Coronary artery (tissue), 2 donors: Measurements from ENCODE around the gene SEMA7A.
A peak's percentile ranks its signal among the peaks of the same experiment; 100 is the strongest.
"Not testable (repeated sequence)": the region's sequence is repeated elsewhere in the genome, so short reads cannot be mapped to it uniquely, and the experiment has no call there.

Experiments
- DNase-seq: peaks from one replicate; pipeline ENCODE4 v3.0.0-alpha.2; 2017; ENCODE audit warnings: low spot score
- H3K27ac ChIP-seq, 2 donors: fragments of 200-600 bp; sonication (generic); one replicate each; pipeline ENCODE4 v1.5.1; 2016 to 2019
- H3K4me3 ChIP-seq: fragments of 200-600 bp; sonication (generic); 2 replicates; pipeline ENCODE4 v1.5.1; 2016; ENCODE audit warnings: mild to moderate bottlenecking, moderate library complexity
- TF ChIP-seq, protein P1 (sequence below): fragments of 200-600 bp; sonication (generic); IDR thresholded peaks from one replicate; pipeline ENCODE4 v1.5.1; 2019; ENCODE audit warnings: antibody characterized with exemption

Gene SEMA7A

DNA sequence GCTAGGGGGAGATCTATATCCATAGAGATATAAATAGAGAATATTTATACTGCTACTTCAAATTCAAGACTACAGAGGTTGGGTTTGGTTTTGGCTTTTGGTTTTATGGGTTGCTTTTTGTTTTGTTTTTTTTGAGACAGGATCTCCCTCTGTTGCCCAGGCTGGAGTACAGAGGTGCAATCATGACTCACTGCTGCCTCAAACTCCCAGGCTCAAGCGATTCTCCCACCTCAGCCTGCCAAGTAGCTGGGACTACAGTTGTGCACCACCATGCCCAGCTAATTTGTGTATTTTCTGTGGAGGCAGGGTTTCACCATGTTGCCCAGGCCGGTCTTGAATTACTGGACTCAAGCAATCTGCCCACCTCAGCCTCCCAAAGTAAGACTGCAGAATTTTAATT is 31.1 kb upstream of the SEMA7A start:
- TF ChIP-seq, protein P1, sequence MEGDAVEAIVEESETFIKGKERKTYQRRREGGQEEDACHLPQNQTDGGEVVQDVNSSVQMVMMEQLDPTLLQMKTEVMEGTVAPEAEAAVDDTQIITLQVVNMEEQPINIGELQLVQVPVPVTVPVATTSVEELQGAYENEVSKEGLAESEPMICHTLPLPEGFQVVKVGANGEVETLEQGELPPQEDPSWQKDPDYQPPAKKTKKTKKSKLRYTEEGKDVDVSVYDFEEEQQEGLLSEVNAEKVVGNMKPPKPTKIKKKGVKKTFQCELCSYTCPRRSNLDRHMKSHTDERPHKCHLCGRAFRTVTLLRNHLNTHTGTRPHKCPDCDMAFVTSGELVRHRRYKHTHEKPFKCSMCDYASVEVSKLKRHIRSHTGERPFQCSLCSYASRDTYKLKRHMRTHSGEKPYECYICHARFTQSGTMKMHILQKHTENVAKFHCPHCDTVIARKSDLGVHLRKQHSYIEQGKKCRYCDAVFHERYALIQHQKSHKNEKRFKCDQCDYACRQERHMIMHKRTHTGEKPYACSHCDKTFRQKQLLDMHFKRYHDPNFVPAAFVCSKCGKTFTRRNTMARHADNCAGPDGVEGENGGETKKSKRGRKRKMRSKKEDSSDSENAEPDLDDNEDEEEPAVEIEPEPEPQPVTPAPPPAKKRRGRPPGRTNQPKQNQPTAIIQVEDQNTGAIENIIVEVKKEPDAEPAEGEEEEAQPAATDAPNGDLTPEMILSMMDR = no peak
- H3K27ac ChIP-seq = no peak overlapping the region
- no peak overlapping the region for H3K4me3 ChIP-seq
- DNase-seq = no peak

DNA sequence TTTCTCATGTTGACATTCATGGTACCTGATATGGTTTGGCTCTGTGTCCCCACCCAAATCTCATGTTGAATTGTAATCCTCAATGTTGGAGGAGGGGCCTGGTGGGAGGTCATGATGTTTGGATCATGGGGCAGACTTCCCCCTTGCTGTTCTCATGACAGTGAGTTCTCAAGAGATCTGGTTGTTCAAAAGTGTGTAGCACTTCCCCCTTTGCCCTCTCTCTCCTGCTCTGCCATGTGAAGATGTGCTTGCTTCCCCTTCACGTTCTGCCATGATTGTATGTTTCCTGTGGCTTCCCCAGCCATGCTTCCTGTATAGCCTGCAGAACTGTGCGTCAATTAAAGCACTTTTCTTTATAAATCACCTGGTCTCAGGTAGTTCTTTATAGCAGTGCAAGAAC is 30.5 kb upstream of the SEMA7A start:
- no peak for DNase-seq
- no peak overlapping the region for H3K27ac ChIP-seq

DNA sequence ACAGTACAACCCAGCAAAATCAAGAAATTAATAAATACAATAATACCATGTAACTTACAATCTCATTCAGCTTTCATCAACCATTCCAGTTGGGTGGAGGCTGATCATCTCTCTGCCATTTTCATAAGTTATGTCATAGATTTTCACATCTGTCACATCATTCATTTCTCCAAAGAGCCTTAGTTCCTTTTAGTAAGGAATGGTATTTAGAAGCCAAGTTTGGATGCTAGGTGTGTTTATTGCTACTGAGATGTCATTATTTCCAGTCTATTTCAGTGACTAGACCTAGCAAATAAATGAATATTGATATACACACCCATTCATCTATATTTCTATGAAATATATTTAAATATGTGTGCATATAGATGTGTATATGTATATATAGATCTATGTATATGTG is 29.9 kb upstream of the SEMA7A start:
- H3K27ac ChIP-seq = no peak overlapping the region
- TF ChIP-seq, protein P1 = no peak
- H3K4me3 ChIP-seq = no peak overlapping the region
- DNase-seq = no peak

More for the DNA sequence above, 30.5 kb upstream of the SEMA7A start:
- TF ChIP-seq, protein P1 = no peak
- no peak overlapping the region for H3K4me3 ChIP-seq

DNA sequence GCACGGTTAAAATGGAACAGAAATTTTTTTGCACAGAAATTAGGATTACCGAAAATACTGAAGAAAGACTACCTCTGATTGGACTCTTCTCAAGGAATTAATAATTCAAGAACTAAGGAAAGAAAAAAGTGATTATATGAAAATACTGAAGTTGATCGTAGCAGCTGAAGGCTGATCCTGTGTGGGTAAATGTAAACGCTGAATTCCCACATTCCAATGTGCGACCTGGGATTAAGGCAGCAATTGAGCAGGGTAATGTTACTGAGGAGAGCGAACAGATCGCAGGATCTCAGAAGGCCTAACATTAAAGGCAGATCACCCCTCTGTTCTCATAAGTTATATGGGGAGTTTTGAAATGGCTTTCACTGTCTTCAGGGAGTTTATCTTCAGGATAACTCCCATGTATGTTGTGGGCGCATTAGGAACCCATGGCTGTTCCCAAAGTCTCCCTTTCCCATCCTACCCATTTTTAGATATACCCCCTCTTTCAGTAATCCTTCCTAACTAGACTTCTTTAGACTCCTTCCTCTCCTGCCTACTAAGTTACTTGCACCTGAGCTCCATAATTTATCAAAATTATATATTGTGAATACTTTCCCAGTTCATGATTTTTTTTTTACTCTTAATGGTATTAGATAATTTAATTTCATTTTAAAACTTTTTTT is 28.2 kb upstream of the SEMA7A start:
- TF ChIP-seq, protein P1 = no peak
- DNase-seq = no peak
- H3K27ac ChIP-seq = no peak overlapping the region
- H3K4me3 ChIP-seq = peak overlapping the region; percentile 82

DNA sequence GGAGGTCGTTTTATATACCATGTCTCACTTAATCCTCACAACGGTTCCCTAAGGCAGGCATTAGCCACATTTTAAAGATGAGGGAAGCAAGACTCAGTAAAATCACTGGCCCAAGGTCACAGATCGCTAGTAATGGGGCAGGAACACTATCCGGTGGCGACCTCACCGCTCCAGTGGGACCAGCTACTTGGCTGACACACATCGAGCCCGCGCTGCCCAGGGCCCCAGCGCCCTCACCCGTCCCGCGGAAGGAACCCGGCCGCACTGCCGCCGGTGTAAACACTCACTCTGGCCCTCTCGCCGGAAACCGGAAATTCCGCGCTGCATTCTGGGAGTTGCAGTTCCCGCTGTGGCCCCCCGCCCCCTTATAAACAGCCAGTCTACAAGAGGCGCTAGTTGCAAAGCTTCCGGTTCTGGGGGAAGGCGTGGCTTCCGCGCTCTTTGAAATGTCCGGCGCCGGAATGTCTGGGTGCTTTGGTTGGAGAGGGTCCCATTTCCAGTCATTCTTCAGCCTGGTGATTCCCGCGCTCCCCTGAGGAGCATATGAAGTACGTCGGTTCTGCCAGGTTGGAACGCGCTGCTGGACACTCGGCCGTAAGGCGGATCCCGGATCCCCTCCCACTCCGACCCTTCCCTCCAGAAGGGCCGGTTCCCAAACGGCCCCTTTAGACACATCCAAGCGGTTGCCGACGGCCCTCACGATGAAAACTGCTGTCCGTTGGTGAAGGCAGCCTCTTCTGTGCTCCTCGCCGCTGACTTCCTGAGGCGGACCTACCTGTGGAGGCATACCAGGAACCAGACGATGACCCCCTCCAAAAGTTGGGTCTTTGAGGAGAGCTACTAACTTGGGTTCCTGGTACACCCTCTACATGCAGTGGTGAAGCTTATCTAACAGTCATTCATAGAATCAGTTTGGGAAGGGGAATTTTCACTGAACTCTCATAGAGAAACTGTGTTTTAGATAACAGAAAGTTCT is 27.4 kb upstream of the SEMA7A start, which contains the start of gene UBL7:
TSS of gene UBL7 (minus strand) at position 290 of the 976 bp plus-strand sequence. CDS start 2,293 bp downstream, outside the sequence.
- H3K27ac ChIP-seq = peak within 1 kb of the TSS; percentile 72 to 90
- peak within 1 kb of the TSS; percentile 82 for H3K4me3 ChIP-seq
- DNase-seq = peak; percentile 98
- TF ChIP-seq, protein P1 = no peak

DNA sequence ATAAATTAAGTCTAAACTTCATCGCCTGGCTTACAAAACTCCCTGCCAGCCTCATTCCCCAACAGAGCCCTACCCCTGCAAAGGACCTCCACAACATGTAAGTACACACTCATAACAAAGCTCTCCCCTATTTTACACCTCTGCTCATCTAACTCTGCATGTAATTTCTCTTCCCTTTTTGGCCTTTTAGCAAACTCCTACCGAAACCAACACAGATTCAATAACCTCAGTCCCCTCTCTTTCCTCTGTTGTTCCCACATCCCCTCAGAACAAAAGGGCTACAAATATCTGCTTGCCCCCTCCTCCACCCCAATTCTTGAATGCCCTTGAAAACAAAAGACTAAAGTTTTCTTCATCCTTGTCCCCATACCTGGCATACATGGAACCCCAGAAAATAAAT is 26.5 kb upstream of the SEMA7A start:
- peak overlapping the region; percentile 82 for H3K4me3 ChIP-seq
- TF ChIP-seq, protein P1 = no peak
- peak overlapping the region in 1 of 2 donors; percentile 90 for H3K27ac ChIP-seq
- no peak for DNase-seq

DNA sequence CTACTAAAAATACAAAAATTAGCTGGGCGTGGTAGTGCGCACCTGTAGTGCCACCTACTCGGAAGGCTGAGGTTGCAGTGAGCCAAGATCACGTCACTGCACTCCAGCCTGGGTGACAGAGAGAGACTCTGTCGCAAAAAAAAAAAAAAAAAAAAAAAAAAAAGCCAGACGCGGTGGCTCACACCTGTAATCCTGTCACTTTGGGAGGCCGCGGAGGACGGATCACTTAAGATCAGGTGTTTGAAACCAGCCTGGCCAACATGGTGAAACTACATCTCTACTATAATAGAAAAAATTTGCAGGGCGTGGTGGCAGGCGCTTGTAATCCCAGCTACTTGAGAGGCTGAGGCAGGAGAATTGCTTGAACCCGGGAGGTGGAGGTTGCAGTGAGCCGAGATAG is 26.0 kb upstream of the SEMA7A start:
- H3K27ac ChIP-seq, DNase-seq: not testable (repeated sequence)
- H3K4me3 ChIP-seq = peak overlapping the region; percentile 82
